Inferior parietal cortex (tissue), 1 donor: ENCODE data around the gene B4GALNT4.
"Not testable (repeated sequence)": the region's sequence is repeated elsewhere in the genome, so short reads cannot be mapped to it uniquely, and the experiment has no call there.

Source experiments
- DNase-seq: peaks from one replicate; pipeline ENCODE4 v3.0.0-alpha.2; 2016; ENCODE audit errors: extremely low spot score

The B4GALNT4 gene

DNA sequence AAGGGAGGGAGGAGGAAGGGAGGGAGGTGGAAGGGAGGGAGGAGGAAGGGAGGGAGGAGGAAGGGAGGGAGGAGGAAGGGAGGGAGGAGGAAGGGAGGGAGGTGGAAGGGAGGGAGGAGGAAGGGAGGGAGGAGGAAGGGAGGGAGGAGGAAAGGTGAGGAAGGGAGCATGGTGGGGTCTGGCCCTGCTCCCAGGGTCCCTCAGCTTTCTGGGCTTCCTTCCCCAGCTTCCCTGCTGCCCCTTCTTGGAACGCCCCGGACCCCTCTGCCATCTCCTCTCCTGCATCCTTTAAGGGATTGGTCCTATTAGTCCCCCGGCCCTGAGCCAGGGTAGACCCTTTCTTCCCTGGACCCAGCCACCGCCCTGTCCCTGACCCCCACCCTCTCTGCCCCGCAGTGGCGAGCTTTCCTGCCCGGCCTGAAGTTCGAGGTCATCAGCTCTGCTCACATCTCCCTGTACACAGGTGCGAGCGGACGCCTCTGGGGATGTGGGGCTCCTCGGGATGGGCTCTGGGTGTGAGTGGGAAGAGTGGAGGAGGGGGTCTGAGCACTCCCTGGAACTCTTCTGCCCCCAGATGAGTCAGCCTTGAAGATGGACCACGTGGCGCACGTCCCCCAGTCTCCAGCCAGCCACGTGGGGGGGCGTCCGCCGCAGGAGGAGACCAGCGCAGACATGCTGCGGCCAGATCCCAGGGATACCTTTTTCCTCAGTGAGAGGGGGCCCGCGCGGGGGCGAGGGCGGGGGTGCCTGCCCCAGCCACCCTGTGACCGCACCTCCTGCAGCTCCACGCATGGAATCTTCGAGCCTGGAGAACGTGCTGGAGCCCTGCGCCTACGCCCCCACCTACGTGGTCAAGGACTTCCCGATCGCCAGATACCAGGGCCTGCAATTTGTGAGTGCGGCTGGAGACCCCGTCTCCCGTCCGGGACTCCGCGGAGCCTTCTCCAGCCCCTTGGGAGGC is 6.0 kb downstream of the B4GALNT4 start:
- no peak for DNase-seq

DNA sequence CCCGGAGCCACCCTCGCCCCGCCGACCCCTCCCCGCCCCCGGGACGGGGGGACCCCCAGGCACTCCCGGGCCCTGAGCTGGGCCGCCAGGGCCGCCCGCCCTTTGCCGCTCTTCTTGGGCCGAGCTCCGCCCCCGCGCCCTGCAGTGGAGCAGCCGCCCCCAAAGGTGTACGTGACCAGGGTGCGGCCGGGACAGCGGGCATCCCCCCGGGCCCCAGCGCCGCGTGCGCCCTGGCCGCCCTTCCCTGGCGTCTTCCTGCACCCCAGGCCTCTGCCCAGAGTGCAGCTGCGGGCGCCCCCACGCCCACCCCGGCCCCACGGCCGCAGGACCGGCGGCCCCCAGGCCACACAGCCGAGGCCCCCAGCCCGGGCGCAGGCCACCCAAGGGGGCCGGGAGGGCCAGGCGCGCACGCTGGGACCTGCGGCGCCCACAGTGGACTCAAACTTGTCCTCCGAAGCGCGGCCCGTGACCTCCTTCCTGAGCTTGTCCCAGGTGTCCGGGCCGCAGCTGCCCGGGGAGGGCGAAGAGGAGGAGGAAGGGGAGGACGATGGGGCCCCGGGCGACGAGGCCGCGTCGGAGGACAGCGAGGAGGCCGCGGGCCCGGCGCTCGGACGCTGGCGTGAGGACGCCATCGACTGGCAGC is 7.4 kb downstream of the B4GALNT4 start:
- no peak for DNase-seq

DNA sequence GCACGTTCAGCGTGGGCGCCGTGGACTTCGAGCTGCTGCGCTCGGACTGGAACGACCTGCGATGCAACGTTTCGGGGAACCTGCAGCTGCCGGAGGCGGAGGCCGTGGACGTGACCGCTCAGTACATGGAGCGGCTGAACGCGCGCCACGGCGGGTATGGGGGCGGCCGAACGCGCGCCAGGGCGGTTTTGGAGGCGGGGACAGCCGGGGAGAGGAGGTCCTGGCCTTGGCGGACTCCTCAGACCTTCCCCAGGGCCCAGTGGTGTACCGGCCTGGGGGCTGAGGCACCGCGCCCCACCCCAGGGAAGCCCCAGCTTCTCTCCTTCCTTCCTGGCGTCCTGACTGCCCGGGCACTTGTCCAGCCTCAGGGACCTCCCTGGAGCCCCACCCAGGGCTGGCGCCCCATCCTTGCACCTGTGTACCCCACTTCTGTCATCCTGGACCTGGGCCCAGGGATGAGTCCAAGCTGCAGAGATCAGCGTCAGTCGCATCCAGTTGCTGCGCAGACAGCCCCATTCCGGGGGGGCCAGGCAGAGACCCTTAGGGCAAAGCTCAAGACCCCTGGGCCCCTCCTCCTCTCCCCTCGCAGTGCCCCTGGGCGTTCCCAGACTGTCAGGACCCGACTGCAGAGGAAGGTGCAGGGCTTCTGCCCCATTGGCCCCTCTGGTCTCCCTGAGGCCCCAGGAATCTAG is 8.0 kb downstream of the B4GALNT4 start:
- DNase-seq = no peak

DNA sequence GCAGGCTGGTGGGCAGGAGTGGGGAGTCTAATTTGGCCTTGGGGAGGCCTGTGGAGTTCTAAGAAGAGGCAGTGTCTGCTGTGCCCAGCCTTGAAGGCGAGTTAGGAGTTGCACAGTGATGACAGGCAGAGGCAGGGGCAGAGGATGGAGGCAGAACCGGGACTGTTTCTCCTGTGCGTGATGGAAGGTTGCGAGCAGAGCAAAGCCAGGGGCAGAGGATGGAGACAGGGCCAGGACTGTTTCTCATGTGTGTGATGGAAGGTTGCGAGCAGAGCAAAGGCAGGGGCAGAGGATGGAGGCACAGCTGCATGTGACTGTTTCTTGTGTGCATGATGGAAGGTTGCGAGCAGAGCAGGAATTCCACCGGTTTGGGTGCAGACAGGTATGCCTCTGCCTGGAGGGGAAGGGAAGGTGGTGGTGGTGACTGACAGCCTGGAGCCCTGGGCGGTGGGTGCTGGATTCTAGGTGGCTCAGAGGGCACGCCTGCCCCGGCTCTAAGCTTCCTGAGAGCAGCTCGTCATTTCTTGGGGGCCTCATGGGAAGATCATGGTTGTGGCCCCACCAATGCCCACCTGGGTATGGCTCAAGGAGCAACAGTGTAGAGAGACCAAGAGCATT is 8.7 kb downstream of the B4GALNT4 start:
- DNase-seq = no peak

DNA sequence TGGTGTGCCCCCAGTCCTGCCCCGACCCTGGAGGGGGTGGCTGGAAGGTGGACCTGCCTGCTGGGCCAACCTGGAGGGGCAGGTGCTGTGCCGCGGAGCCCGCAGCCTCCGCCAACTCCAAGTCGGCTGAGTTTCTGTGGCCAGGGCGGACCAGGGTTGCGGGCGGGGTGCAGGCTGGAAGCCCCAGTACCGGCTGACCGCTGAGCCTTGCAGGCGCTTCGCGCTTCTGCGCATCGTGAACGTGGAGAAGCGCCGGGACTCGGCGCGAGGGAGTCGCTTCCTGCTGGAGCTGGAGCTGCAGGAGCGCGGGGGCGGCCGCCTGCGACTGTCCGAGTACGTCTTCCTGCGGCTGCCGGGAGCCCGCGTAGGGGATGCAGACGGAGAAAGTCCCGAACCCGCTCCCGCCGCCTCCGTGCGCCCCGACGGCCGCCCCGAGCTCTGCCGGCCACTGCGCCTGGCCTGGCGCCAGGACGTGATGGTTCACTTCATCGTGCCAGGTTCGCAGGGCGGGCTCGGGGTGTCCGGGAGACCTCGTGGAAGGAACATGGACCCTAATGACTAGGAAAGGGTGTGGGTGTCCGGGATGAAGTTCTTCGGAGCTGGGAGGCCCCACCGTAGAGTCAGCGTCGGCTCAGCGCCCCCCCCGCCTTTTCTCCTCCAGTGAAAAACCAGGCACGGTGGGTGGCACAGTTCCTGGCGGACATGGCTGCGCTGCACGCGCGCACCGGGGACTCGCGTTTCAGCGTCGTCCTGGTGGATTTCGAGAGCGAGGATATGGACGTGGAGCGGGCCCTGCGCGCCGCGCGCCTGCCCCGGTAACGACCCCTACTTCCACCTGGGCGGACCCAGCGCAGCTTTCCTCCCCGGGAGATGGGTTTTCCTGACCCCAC is 10.2 kb downstream of the B4GALNT4 start:
- DNase-seq = no peak

DNA sequence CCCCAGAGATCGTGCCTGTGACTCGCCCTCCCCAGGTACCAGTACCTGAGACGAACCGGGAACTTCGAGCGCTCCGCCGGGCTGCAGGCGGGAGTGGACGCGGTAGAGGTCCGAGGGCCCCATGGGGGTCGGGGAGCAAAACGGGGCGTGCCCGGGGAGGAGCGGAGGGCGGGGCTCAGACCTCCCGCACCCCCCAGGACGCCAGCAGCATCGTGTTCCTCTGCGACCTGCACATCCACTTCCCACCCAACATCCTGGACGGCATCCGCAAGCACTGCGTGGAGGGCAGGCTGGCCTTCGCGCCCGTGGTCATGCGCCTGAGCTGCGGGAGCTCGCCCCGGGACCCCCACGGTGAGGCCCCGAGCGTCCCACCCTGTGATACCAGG is 10.8 kb downstream of the B4GALNT4 start:
- DNase-seq = no peak

DNA sequence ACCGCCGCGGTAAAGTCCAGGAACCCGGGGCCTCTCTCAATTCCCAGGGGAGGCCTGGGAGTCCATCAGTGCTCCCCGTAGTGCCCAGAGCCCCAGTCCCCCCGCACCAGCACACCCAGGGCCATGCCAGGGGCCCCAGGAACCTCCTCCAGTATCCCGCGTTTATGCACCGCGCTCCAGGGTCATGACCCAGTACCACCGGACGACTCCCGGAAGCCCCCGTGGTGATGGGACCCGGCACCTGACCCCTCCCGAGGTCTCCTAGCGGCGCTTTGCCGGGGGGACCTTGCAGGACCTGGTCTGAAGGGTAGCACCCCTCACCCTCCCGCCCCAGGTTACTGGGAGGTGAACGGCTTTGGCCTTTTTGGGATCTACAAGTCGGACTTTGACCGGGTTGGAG is 11.2 kb downstream of the B4GALNT4 start:
- DNase-seq = no peak

DNA sequence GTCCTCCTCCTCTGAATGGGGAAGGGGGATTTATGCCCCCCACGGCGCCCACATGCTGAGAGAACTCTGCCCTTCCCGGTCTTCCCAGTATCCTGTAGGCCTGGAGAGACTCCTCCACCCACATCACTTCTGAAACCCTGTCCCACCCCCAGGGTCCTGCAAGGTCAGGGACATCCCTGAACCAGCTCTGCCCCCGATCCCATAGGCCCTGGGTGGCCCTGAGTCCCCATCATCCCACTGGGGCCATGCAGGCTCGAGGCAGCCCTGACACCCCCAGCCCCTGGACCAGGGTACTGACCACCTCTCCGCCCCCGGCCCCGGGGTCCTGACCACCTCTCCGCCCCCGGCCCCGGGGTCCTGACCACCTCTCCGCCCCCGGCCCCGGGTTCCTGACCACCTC is 11.7 kb downstream of the B4GALNT4 start:
- DNase-seq = no peak

DNA sequence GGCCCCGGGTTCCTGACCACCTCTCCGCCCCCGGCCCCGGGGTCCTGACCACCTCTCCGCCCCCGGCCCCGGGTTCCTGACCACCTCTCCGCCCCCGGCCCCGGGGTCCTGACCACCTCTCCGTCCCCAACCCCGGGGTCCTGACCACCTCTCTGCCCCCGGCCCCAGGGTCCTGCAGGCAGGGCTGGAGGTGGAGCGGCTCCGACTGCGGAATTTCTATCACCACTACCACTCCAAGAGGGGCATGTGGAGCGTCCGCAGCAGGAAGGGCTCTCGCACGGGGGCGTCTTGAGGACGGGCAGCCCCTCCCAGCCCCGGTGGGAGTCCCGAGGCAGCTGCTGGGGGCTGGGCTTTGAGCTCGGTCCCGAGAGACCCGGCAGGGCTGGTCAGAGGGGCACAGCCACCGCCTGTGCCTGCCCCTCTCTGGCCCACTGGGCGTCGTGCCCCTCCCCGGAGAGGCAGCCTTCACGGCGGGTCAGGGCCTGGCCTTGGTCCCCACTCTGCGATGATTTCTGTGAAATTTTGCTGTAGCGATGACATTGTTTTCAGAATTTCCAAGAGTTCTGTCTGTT is 12.3 kb downstream of the B4GALNT4 start:
- no peak for DNase-seq

DNA sequence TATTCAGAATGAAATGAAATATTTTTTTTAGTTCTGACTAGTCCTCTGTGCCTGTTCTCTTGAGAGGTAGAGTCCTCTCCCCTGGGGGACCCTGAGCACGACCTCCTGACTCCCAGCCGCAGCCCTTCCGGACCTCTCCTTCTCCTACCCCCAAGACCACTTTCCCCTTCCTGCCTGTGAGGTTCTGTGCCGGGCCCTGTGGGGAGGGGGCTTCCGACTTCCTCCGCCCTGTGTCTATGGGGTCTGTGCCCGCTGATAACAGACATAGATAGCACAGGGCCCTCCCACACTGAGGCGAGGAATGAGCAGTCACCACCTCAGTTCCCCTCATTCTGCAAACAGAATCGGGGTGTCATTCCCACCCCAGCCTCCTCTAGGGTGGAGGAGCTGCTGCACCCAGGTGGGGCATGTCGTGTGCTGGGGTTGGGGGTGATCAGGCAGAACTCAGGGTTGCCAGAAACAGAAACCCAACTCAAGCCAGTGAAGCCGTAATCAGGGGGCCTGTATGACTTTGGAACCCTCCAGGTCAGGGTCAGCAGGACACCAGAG is 12.9 kb downstream of the B4GALNT4 start:
- DNase-seq = no peak

DNA sequence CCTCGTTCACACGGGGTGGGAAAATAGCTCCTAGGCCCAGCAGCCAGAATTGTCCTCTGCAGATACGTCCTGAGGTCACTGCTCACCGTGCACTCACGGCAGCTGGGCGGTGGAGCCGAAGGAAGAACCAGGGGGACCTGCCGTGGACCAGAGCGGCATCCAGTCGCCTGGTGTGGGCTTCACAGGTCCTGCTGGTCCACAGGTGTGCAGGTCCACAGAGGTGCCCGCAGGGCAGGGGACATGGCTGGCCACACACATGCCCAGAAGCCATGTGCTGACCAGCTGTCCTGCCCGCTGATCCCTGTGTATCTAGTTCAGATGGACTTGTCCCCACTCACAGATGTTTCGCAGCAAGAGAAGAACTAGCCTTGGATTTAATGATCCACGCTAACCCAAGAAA is 14.1 kb downstream of the B4GALNT4 start:
- DNase-seq = no peak

DNA sequence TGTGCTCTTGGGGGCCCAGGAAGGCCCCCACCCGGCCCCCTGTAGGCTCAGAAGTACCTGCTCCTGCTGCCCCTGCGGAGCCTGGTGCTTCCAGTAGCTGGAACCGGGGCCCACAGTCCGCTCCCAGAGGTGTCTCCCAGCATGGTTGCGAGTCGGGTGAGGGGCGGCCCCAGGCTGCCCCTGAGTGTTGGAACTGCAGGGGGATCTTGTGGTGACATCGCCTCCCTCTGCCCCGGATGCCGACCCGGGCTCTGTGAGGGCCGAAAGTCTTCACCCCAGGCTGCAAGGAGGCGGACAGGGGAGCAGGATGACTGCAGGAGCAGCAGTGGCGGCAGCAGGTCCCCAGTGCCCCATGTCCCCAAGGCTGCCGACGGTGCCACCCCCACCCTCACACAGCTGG is 15.2 kb downstream of the B4GALNT4 start:
- DNase-seq = no peak

DNA sequence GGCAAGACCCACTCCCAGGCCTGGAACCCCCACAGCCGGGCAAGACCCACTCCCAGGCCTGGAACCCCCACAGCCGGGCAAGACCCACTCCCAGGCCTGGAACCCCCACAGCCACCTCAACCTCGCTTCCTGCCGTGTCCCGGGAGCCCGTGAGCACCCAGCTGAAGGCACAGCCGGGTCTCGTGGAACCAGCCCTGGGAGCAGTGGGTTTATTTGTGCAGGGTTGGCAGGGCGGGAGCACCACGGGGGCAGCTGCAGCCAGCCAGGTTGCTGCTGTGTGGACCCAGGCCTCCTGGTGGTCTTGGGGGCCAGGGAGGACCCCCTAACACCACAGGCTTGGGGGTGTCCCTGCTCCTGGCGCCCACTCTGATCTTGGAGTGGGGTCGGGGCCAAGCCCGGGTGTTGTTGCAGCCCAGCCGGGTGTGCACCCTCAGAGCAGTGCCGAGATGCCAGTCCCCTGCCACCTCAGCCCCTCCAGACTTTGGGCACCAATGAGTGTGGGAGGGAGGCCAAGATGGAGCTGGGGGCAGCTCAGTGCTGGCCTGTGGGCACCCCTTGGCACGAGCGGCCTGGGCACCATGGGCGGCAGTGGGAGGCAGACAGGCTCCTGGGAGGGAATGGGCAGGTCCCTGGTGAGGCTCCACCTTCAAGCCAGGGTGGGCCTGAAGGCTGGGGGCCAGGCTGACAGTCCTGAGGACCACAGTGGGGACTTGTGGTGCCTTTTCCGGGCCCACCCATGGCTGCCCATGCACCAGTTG is 16.5 kb downstream of the B4GALNT4 start:
- DNase-seq = no peak

DNA sequence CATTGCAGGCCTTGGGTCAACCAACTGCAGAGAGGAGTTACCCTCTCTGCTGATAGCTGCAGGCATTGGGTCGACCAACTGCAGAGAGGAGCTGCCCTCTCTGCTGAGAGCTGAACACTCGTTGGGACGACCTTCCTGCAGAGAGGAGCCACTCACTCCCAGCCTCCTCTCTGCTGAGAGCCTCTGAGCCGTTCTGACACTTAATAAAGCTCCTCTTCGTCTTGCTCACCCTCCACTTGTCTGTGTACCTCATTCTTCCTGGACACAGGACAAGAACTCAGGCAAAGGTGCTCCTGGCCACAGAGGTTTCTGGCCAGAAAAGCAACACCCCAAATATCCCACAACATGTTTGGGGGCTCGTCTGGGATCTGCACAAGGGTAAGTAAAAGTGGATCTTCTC is 17.2 kb downstream of the B4GALNT4 start:
- DNase-seq = no peak

DNA sequence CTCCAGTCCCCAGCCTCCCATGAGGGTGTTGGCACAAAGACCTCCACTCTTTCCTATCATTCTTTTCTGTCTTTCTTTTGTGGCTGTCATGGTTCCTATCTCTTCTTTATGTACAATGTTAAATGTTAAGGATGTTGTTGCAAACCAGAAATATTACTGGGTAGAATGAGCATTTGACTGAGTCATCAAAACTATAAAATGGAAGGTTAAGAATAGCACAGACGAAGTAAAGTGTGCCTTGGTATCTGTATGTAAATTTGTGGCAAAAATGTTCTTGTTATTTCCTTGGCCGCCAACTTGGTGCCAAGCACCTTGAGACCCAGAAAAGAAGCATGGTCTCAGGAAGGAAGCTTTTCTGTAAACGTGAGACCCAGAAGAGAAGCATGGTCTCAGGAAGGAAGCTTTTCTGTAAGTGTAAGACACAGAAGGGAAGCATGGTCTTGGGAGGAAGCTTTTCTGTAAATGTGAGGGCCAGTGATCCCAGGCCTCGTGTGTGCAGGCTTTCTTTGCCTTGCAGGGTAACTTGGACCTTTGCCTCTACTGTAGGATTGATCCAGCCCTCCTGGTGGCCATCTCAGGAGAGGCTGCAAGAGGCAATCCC is 18.0 kb downstream of the B4GALNT4 start:
- no peak for DNase-seq

DNA sequence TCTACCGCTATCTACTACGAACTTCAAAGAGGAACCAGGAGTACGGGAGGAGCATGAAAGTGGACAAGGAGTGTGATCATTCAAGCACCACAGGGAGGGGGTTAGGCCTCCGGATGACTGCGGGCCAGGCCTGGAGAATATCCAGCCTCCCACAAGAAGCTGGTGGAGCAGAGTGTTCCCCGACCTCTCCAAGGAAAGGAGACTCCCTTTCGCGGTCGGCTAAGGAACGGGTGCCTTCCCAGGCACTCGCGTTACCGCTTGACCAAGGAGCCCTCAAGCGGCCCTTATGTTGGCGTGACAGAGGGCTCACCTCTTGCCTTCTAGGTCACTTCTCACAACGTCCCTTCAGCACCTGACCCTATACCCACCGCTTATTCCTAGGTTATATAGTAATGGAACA is 20.1 kb downstream of the B4GALNT4 start:
- DNase-seq = not testable (repeated sequence)

DNA sequence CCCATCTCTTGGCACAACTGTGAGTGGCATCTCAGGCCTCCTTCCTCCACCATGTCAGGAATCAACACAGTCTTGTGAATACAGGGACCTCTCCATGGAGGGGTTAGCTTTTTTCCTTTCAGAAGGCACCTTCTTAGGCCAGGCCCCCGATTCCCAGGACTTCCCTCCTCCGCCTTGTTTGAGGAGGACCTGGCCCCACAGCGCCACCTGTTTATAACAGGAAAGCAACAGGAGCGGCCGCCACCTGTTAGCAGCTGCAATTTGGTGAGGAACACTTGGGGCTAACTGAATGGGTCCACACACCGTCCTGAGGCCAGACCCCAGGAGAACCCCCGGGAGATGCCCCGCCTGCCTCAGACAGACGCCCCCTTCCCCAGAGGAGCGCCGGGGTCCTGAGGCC is 20.9 kb downstream of the B4GALNT4 start:
- no peak for DNase-seq

DNA sequence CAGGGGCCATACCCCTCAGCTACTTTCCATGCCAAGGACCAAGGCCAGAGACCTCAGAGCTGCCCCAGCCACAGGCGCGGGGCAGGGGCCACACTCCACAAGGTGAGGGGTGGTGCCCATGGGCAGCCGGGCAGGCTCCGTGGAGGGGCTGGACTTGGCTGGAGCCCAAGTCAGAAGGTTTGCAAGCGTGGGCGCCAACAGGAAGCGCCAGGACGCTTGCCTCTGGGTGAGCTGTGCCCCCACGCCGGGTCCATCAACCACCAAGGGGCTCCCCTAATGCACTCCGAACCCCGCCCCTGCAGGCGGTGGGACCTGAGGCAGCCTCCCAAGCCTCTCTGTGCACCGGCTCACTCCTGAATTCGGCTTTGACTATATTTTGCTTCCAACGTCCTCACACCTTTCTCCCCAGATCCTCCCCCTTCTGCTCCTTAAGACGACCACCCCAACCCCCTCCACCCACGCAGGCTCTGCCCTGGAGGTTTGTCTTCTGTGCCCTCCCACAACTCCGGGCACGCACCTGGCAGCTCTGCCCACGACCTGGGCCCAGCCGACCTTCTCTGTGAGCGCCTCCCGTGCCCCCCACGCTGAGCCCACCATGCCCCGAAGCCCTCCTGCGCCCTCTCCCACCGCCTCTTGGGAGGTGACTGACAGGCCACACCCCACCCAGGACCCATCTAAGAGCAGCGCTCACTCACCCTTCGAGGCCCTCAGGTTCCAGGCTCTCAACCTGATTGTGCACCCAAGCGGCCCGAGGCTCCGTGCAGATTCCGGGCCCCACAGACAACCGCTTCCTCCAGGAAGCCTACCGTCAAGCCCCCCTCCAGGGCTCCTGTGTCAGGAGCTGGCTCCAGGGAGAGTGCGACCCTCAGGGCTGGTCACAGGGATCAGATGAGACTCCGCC is 22.1 kb downstream of the B4GALNT4 start:
- no peak for DNase-seq
